ENCODE measurements around the gene ROBO2.

Gene ROBO2

GRCh38 chr3:77186319-77186718 lies 146.4 kb downstream of the ROBO2 start:
- Histone ChIP-seq H3K4ac (ENCODE audit: low read depth, low read length) (no peak overlapping the region), H3K79me1 (ENCODE audit: low read length) (no peaks in the 10 kb centered on the region), H3K4me3 (ENCODE audit: low read depth, low read length) (no peak overlapping the region), H3K79me2 (ENCODE audit: control insufficient read depth, insufficient read depth, low read length, poor library complexity) (no peaks in the 10 kb centered on the region), H3K23ac (ENCODE audit: low read length) (no peak overlapping the region), H3K4me2 (ENCODE audit: low read length) (no peak overlapping the region), H3K18ac (ENCODE audit: low read length) (no peak overlapping the region), H4K91ac (ENCODE audit: low read depth, low read length) (no peak overlapping the region), H3K9me3 (ENCODE audit: insufficient read depth, low read depth, low read length) (no peaks in the 10 kb centered on the region), H4K8ac (ENCODE audit: low read depth, low read length) (no peak overlapping the region), H3K36me3 (ENCODE audit: control insufficient read depth in 1 of 2, insufficient read depth in 2 of 2, low read length in 2 of 2) (no peaks in the 10 kb centered on the region), H3K4me1 (ENCODE audit: control insufficient read depth in 1 of 2, insufficient read depth in 2 of 2, low read length in 2 of 2) (no peaks in the 10 kb centered on the region), H3K27ac (ENCODE audit: low read depth, low read length) (no peak overlapping the region), H2AK5ac (ENCODE audit: low read length) (no peak overlapping the region), H3K9ac (ENCODE audit: low read length) (no peak overlapping the region), H3K14ac (ENCODE audit: low read length) (no peak overlapping the region), H2BK120ac (ENCODE audit: insufficient read depth, low read length, poor library complexity) (no peak overlapping the region), H2AFZ (ENCODE audit: insufficient read depth, low read length, poor library complexity) (no peak overlapping the region), H4K12ac (ENCODE audit: low read depth, low read length) (no peak overlapping the region), H3K27me3 (ENCODE audit: insufficient read depth, low read length) (no peaks in the 10 kb centered on the region), H2BK5ac (ENCODE audit: low read depth, low read length, poor library complexity) (no peak overlapping the region), H2BK12ac (ENCODE audit: low read length) (no peak overlapping the region)
- no CpG with 5 or more reads among the region's 1 CpG for WGBS (ENCODE audit: extremely low coverage, insufficient coverage, insufficient read length)
- DNase-seq, result no peak

GRCh38 chr3:77186728-77187127 lies 146.8 kb downstream of the ROBO2 start:
- Histone ChIP-seq H4K12ac (ENCODE audit: low read depth, low read length) (no peak overlapping the region), H2BK5ac (ENCODE audit: low read depth, low read length, poor library complexity) (no peak overlapping the region), H3K4me2 (ENCODE audit: low read length) (no peak overlapping the region), H2BK120ac (ENCODE audit: insufficient read depth, low read length, poor library complexity) (no peak overlapping the region), H2BK12ac (ENCODE audit: low read length) (no peak overlapping the region), H4K91ac (ENCODE audit: low read depth, low read length) (no peak overlapping the region), H3K27ac (ENCODE audit: low read depth, low read length) (no peak overlapping the region), H3K36me3 (ENCODE audit: control insufficient read depth in 1 of 2, insufficient read depth in 2 of 2, low read length in 2 of 2) (no peaks in the 10 kb centered on the region), H3K18ac (ENCODE audit: low read length) (no peak overlapping the region), H3K4me1 (ENCODE audit: control insufficient read depth in 1 of 2, insufficient read depth in 2 of 2, low read length in 2 of 2) (no peaks in the 10 kb centered on the region), H3K9me3 (ENCODE audit: insufficient read depth, low read depth, low read length) (no peaks in the 10 kb centered on the region), H3K23ac (ENCODE audit: low read length) (no peak overlapping the region), H3K4me3 (ENCODE audit: low read depth, low read length) (no peak overlapping the region), H3K14ac (ENCODE audit: low read length) (no peak overlapping the region), H2AK5ac (ENCODE audit: low read length) (no peak overlapping the region), H3K79me2 (ENCODE audit: control insufficient read depth, insufficient read depth, low read length, poor library complexity) (no peaks in the 10 kb centered on the region), H3K9ac (ENCODE audit: low read length) (no peak overlapping the region), H4K8ac (ENCODE audit: low read depth, low read length) (no peak overlapping the region), H3K4ac (ENCODE audit: low read depth, low read length) (no peak overlapping the region), H3K79me1 (ENCODE audit: low read length) (no peaks in the 10 kb centered on the region), H3K27me3 (ENCODE audit: insufficient read depth, low read length) (no peaks in the 10 kb centered on the region), H2AFZ (ENCODE audit: insufficient read depth, low read length, poor library complexity) (no peak overlapping the region)
- no CpG with 5 or more reads among the region's 4 CpGs for WGBS (ENCODE audit: extremely low coverage, insufficient coverage, insufficient read length)
- no peak for DNase-seq

GRCh38 chr3:77188210-77188609 lies 148.3 kb downstream of the ROBO2 start:
- no peaks in the 10 kb centered on the region for H3K79me2 ChIP-seq (ENCODE audit: control insufficient read depth, insufficient read depth, low read length, poor library complexity)
- H4K91ac ChIP-seq (ENCODE audit: low read depth, low read length), result no peak overlapping the region
- H3K27me3 ChIP-seq (ENCODE audit: insufficient read depth, low read length), result no peaks in the 10 kb centered on the region
- no peak overlapping the region for H3K4me2 ChIP-seq (ENCODE audit: low read length)
- H3K9ac ChIP-seq (ENCODE audit: low read length), result no peak overlapping the region
- H2AFZ ChIP-seq (ENCODE audit: insufficient read depth, low read length, poor library complexity), result no peak overlapping the region
- H3K9me3 ChIP-seq (ENCODE audit: insufficient read depth, low read depth, low read length), result no peaks in the 10 kb centered on the region
- H3K14ac ChIP-seq (ENCODE audit: low read length), result no peak overlapping the region
- no peak overlapping the region for H2BK120ac ChIP-seq (ENCODE audit: insufficient read depth, low read length, poor library complexity)
- H3K4ac ChIP-seq (ENCODE audit: low read depth, low read length), result no peak overlapping the region
- no peak for DNase-seq
- H2BK12ac ChIP-seq (ENCODE audit: low read length), result no peak overlapping the region
- no peaks in the 10 kb centered on the region for H3K36me3 ChIP-seq (ENCODE audit: control insufficient read depth in 1 of 2, insufficient read depth in 2 of 2, low read length in 2 of 2)
- no peak overlapping the region for H4K12ac ChIP-seq (ENCODE audit: low read depth, low read length)
- no peak overlapping the region for H3K18ac ChIP-seq (ENCODE audit: low read length)
- no CpG with 5 or more reads among the region's 2 CpGs for WGBS (ENCODE audit: extremely low coverage, insufficient coverage, insufficient read length)
- no peak overlapping the region for H4K8ac ChIP-seq (ENCODE audit: low read depth, low read length)
- no peak overlapping the region for H3K4me3 ChIP-seq (ENCODE audit: low read depth, low read length)
- no peak overlapping the region for H2BK5ac ChIP-seq (ENCODE audit: low read depth, low read length, poor library complexity)
- no peaks in the 10 kb centered on the region for H3K4me1 ChIP-seq (ENCODE audit: control insufficient read depth in 1 of 2, insufficient read depth in 2 of 2, low read length in 2 of 2)
- no peak overlapping the region for H2AK5ac ChIP-seq (ENCODE audit: low read length)
- H3K23ac ChIP-seq (ENCODE audit: low read length), result no peak overlapping the region
- no peak overlapping the region for H3K27ac ChIP-seq (ENCODE audit: low read depth, low read length)
- no peaks in the 10 kb centered on the region for H3K79me1 ChIP-seq (ENCODE audit: low read length)

GRCh38 chr3:77189258-77189657 lies 149.4 kb downstream of the ROBO2 start:
- Histone ChIP-seq H3K79me1 (ENCODE audit: low read length) (no peaks in the 10 kb centered on the region), H3K79me2 (ENCODE audit: control insufficient read depth, insufficient read depth, low read length, poor library complexity) (no peaks in the 10 kb centered on the region), H2AK5ac (ENCODE audit: low read length) (no peak overlapping the region), H3K23ac (ENCODE audit: low read length) (no peak overlapping the region), H3K4me1 (ENCODE audit: control insufficient read depth in 1 of 2, insufficient read depth in 2 of 2, low read length in 2 of 2) (no peaks in the 10 kb centered on the region), H4K8ac (ENCODE audit: low read depth, low read length) (no peak overlapping the region), H3K4ac (ENCODE audit: low read depth, low read length) (no peak overlapping the region), H2BK120ac (ENCODE audit: insufficient read depth, low read length, poor library complexity) (no peak overlapping the region), H3K9ac (ENCODE audit: low read length) (no peak overlapping the region), H2AFZ (ENCODE audit: insufficient read depth, low read length, poor library complexity) (no peak overlapping the region), H3K9me3 (ENCODE audit: insufficient read depth, low read depth, low read length) (no peaks in the 10 kb centered on the region), H3K4me2 (ENCODE audit: low read length) (no peak overlapping the region), H3K14ac (ENCODE audit: low read length) (no peak overlapping the region), H4K12ac (ENCODE audit: low read depth, low read length) (no peak overlapping the region), H3K4me3 (ENCODE audit: low read depth, low read length) (no peak overlapping the region), H4K91ac (ENCODE audit: low read depth, low read length) (no peak overlapping the region), H3K36me3 (ENCODE audit: control insufficient read depth in 1 of 2, insufficient read depth in 2 of 2, low read length in 2 of 2) (no peaks in the 10 kb centered on the region), H3K27me3 (ENCODE audit: insufficient read depth, low read length) (no peaks in the 10 kb centered on the region), H3K27ac (ENCODE audit: low read depth, low read length) (no peak overlapping the region), H2BK12ac (ENCODE audit: low read length) (no peak overlapping the region), H2BK5ac (ENCODE audit: low read depth, low read length, poor library complexity) (no peak overlapping the region), H3K18ac (ENCODE audit: low read length) (no peak overlapping the region)
- no peak for DNase-seq
- no CpG with 5 or more reads among the region's 2 CpGs for WGBS (ENCODE audit: extremely low coverage, insufficient coverage, insufficient read length)

Data from trophoblast cell (in vitro differentiated cells and primary cell).